Measurements from ENCODE around the gene ISG15. TPM values are rescaled to one million over a fixed set of nuclear protein-coding genes. Genes with fewer than 3 reads are reported as not detected.

The ISG15 gene
- total and polyA plus RNA-seq, 2 of the 13 experiments (the other 11 are each of a cell fraction or from before 2014, with no cell fraction given), result 42.1 to 54.9 TPM

- TF ChIP-seq YEATS2 (CRISPR knock-in tag; IDR thresholded peaks at IDR 0.05; ENCODE audit: borderline replicate concordance) (no peak), TCF12 (IDR thresholded peaks at IDR 0.05) (no peak), TCF12 (CRISPR knock-in tag; IDR thresholded peaks at IDR 0.05) (no peak), KAT8 (CRISPR knock-in tag; IDR thresholded peaks at IDR 0.05) (no peak), HMG20A (CRISPR knock-in tag; IDR thresholded peaks at IDR 0.05; ENCODE audit: borderline replicate concordance) (no peak), SMARCE1 (IDR thresholded peaks at IDR 0.05; ENCODE audit: borderline replicate concordance) (no peak), HMGXB4 (CRISPR knock-in tag; IDR thresholded peaks at IDR 0.05; ENCODE audit: borderline replicate concordance in 1 of 2, low read depth in 1 of 2) (peak; percentile 30 to 57; a peak in 1 of 4 replicates), SIN3A (IDR thresholded peaks at IDR 0.05; ENCODE audit: borderline replicate concordance, low read depth, low read length) (0 out of 2 replicates have a peak, but pooled peaks have one; percentile 53), ZSCAN12 (CRISPR knock-in tag; IDR thresholded peaks at IDR 0.05) (no peak), ZBTB7B (CRISPR knock-in tag; IDR thresholded peaks at IDR 0.05) (peak; percentile 21; the same call in 1 of the 2 replicates), NR2F2 (IDR thresholded peaks at IDR 0.05; ENCODE audit: borderline replicate concordance, low read depth) (no peak), ZNF101 (CRISPR knock-in tag; IDR thresholded peaks at IDR 0.05; ENCODE audit: borderline replicate concordance, low read depth) (no peak), ATF7-NPFF (CRISPR knock-in tag; IDR thresholded peaks at IDR 0.05; ENCODE audit: low read depth) (no peak), THAP7 (CRISPR knock-in tag; IDR thresholded peaks at IDR 0.05) (no peak)
- TF ChIP-seq, protein P1, sequence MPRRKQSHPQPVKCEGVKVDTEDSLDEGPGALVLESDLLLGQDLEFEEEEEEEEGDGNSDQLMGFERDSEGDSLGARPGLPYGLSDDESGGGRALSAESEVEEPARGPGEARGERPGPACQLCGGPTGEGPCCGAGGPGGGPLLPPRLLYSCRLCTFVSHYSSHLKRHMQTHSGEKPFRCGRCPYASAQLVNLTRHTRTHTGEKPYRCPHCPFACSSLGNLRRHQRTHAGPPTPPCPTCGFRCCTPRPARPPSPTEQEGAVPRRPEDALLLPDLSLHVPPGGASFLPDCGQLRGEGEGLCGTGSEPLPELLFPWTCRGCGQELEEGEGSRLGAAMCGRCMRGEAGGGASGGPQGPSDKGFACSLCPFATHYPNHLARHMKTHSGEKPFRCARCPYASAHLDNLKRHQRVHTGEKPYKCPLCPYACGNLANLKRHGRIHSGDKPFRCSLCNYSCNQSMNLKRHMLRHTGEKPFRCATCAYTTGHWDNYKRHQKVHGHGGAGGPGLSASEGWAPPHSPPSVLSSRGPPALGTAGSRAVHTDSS (CRISPR knock-in tag; conservative IDR thresholded peaks at IDR 0.05), result no peak
- TF ChIP-seq, protein P2, sequence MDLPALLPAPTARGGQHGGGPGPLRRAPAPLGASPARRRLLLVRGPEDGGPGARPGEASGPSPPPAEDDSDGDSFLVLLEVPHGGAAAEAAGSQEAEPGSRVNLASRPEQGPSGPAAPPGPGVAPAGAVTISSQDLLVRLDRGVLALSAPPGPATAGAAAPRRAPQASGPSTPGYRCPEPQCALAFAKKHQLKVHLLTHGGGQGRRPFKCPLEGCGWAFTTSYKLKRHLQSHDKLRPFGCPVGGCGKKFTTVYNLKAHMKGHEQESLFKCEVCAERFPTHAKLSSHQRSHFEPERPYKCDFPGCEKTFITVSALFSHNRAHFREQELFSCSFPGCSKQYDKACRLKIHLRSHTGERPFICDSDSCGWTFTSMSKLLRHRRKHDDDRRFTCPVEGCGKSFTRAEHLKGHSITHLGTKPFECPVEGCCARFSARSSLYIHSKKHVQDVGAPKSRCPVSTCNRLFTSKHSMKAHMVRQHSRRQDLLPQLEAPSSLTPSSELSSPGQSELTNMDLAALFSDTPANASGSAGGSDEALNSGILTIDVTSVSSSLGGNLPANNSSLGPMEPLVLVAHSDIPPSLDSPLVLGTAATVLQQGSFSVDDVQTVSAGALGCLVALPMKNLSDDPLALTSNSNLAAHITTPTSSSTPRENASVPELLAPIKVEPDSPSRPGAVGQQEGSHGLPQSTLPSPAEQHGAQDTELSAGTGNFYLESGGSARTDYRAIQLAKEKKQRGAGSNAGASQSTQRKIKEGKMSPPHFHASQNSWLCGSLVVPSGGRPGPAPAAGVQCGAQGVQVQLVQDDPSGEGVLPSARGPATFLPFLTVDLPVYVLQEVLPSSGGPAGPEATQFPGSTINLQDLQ (CRISPR knock-in tag; IDR thresholded peaks at IDR 0.05), result 0 out of 2 replicates have a peak, but pooled peaks have one; percentile 8
- TF ChIP-seq, protein P3, sequence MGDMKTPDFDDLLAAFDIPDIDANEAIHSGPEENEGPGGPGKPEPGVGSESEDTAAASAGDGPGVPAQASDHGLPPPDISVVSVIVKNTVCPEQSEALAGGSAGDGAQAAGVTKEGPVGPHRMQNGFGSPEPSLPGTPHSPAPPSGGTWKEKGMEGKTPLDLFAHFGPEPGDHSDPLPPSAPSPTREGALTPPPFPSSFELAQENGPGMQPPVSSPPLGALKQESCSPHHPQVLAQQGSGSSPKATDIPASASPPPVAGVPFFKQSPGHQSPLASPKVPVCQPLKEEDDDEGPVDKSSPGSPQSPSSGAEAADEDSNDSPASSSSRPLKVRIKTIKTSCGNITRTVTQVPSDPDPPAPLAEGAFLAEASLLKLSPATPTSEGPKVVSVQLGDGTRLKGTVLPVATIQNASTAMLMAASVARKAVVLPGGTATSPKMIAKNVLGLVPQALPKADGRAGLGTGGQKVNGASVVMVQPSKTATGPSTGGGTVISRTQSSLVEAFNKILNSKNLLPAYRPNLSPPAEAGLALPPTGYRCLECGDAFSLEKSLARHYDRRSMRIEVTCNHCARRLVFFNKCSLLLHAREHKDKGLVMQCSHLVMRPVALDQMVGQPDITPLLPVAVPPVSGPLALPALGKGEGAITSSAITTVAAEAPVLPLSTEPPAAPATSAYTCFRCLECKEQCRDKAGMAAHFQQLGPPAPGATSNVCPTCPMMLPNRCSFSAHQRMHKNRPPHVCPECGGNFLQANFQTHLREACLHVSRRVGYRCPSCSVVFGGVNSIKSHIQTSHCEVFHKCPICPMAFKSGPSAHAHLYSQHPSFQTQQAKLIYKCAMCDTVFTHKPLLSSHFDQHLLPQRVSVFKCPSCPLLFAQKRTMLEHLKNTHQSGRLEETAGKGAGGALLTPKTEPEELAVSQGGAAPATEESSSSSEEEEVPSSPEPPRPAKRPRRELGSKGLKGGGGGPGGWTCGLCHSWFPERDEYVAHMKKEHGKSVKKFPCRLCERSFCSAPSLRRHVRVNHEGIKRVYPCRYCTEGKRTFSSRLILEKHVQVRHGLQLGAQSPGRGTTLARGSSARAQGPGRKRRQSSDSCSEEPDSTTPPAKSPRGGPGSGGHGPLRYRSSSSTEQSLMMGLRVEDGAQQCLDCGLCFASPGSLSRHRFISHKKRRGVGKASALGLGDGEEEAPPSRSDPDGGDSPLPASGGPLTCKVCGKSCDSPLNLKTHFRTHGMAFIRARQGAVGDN (CRISPR knock-in tag; IDR thresholded peaks at IDR 0.05), result peak; percentile 64
Measured at GRCh38 chr1:1059494-1060280, 46.4 kb downstream of the ISG15 start (continued).

Data from HepG2 (cell line).